Measurements from ENCODE around the gene KCNF1. TPM values are rescaled to one million over a fixed set of nuclear protein-coding genes. Genes with fewer than 3 reads are reported as not detected.

Gene KCNF1
- total and polyA plus RNA-seq, 10 of the 15 experiments (the other 5 are each of a cell fraction or from before 2014, with no cell fraction given) = not detected

GRCh38 chr2:10934308-10934978 is 22.7 kb downstream of the KCNF1 start:
- Histone ChIP-seq H3K27ac (ENCODE audit: control insufficient read depth, insufficient read depth) (no peak overlapping the region), H4K20me1 (ENCODE audit: control insufficient read depth, insufficient read depth) (no peaks in the 10 kb centered on the region), H3K36me3 (ENCODE audit: control insufficient read depth in 2 of 2, insufficient read depth in 2 of 2, low read length in 1 of 2) (no peaks in the 10 kb centered on the region), H3K4me3 (no peak overlapping the region), H2AFZ (ENCODE audit: control insufficient read depth, low read depth, low read length) (no peak overlapping the region), H3K79me2 (ENCODE audit: control insufficient read depth, insufficient read depth, low read length) (no peaks in the 10 kb centered on the region), H3K4me1 (ENCODE audit: control insufficient read depth, insufficient read depth, low read length) (no peaks in the 10 kb centered on the region), H3K27me3 (replicated peaks in 1 of 2; ENCODE audit: control insufficient read depth in 2 of 2, insufficient read depth in 2 of 2, low read length in 1 of 2) (peaks cover 0 to 4% of the 10 kb centered on the region in 2 experiments; a peak in 2 of 4 replicates), H3K4me2 (ENCODE audit: control insufficient read depth, insufficient read depth) (no peak overlapping the region), H3K9ac (ENCODE audit: control insufficient read depth, insufficient read depth, low read length) (no peak overlapping the region), H3K9me3 (replicated peaks; ENCODE audit: control insufficient read depth, insufficient read depth, low read length) (peaks cover 2% of the 10 kb centered on the region; the same call in 2 of the 3 replicates)
- ChIA-PET CTCF (interaction anchor here (0.9 kb wide), 1 partner anchor 102 kb away, joined by 4 read pairs; no protein-coding TSS in a partner anchor), RAD21 (ENCODE audit: unreplicated experiment) (no interaction called here), POLR2A (no interaction called here), SMC1A (ENCODE audit: uncharacterized antibody, unreplicated experiment) (no interaction called here)
- intact Hi-C loops (cut with micrococcal nuclease; ENCODE audit: unreplicated experiment) (no loop called here), in situ Hi-C loops (cut with MboI) (no loop called here)
- ATAC-seq (no peak), DNase-seq (ENCODE audit: low read depth, low spot score) (no peak), FAIRE-seq (no peak)
- 34% methylated on average over 7 of the region's 7 CpGs for WGBS (ENCODE audit: insufficient coverage, insufficient replicate concordance, low lambda C conversion rate, missing lambda C conversion rate)
- TF ChIP-seq, protein P1, sequence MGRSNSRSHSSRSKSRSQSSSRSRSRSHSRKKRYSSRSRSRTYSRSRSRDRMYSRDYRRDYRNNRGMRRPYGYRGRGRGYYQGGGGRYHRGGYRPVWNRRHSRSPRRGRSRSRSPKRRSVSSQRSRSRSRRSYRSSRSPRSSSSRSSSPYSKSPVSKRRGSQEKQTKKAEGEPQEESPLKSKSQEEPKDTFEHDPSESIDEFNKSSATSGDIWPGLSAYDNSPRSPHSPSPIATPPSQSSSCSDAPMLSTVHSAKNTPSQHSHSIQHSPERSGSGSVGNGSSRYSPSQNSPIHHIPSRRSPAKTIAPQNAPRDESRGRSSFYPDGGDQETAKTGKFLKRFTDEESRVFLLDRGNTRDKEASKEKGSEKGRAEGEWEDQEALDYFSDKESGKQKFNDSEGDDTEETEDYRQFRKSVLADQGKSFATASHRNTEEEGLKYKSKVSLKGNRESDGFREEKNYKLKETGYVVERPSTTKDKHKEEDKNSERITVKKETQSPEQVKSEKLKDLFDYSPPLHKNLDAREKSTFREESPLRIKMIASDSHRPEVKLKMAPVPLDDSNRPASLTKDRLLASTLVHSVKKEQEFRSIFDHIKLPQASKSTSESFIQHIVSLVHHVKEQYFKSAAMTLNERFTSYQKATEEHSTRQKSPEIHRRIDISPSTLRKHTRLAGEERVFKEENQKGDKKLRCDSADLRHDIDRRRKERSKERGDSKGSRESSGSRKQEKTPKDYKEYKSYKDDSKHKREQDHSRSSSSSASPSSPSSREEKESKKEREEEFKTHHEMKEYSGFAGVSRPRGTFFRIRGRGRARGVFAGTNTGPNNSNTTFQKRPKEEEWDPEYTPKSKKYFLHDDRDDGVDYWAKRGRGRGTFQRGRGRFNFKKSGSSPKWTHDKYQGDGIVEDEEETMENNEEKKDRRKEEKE (IDR thresholded peaks at IDR 0.05) = no peak
- TF ChIP-seq BCL11A (IDR thresholded peaks at IDR 0.05; ENCODE audit: low read depth, low read length) = no peak
- TF ChIP-seq, protein P2, sequence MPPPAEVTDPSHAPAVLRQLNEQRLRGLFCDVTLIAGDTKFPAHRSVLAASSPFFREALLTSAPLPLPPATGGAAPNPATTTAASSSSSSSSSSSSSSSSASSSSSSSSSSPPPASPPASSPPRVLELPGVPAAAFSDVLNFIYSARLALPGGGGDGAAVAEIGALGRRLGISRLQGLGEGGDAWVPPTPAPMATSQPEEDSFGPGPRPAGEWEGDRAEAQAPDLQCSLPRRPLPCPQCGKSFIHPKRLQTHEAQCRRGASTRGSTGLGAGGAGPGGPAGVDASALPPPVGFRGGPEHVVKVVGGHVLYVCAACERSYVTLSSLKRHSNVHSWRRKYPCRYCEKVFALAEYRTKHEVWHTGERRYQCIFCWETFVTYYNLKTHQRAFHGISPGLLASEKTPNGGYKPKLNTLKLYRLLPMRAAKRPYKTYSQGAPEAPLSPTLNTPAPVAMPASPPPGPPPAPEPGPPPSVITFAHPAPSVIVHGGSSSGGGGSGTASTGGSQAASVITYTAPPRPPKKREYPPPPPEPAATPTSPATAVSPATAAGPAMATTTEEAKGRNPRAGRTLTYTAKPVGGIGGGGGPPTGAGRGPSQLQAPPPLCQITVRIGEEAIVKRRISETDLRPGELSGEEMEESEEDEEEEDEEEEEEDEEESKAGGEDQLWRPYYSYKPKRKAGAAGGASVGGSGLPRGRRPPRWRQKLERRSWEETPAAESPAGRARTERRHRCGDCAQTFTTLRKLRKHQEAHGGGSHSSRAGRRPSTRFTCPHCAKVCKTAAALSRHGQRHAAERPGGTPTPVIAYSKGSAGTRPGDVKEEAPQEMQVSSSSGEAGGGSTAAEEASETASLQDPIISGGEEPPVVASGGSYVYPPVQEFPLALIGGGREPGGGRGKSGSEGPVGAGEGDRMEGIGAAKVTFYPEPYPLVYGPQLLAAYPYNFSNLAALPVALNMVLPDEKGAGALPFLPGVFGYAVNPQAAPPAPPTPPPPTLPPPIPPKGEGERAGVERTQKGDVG (CRISPR knock-in tag; IDR thresholded peaks at IDR 0.05) = no peak
- TF ChIP-seq BRCA1 (IDR thresholded peaks at IDR 0.05; ENCODE audit: low read depth, low read length) = no peak
- TF ChIP-seq PAX8 (IDR thresholded peaks at IDR 0.05) = no peak
- TF ChIP-seq MEF2B (IDR thresholded peaks at IDR 0.05; ENCODE audit: partially characterized antibody, poor library complexity, severe bottlenecking) = no peak
- TF ChIP-seq ZBED1 (IDR thresholded peaks at IDR 0.05; ENCODE audit: borderline replicate concordance) = no peak
- no peak for TF ChIP-seq LARP7 (IDR thresholded peaks at IDR 0.05)
- TF ChIP-seq, protein P3, sequence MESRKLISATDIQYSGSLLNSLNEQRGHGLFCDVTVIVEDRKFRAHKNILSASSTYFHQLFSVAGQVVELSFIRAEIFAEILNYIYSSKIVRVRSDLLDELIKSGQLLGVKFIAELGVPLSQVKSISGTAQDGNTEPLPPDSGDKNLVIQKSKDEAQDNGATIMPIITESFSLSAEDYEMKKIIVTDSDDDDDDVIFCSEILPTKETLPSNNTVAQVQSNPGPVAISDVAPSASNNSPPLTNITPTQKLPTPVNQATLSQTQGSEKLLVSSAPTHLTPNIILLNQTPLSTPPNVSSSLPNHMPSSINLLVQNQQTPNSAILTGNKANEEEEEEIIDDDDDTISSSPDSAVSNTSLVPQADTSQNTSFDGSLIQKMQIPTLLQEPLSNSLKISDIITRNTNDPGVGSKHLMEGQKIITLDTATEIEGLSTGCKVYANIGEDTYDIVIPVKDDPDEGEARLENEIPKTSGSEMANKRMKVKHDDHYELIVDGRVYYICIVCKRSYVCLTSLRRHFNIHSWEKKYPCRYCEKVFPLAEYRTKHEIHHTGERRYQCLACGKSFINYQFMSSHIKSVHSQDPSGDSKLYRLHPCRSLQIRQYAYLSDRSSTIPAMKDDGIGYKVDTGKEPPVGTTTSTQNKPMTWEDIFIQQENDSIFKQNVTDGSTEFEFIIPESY (IDR thresholded peaks at IDR 0.05) = no peak
- TF ChIP-seq NR2C2 (IDR thresholded peaks at IDR 0.05; ENCODE audit: borderline replicate concordance, control insufficient read depth, insufficient read length, low read depth) = no peak
- TF ChIP-seq MTA2 (IDR thresholded peaks at IDR 0.05; ENCODE audit: low read depth) = no peak
- no peak for TF ChIP-seq CBFB (IDR thresholded peaks at IDR 0.05; ENCODE audit: low read depth)
- TF ChIP-seq MTA3 (IDR thresholded peaks at IDR 0.05; ENCODE audit: borderline replicate concordance, low read length) = no peak
- TF ChIP-seq ZNF274 (IDR thresholded peaks at IDR 0.05; ENCODE audit: insufficient read depth, insufficient read length) = no peak
- TF ChIP-seq, protein P4, sequence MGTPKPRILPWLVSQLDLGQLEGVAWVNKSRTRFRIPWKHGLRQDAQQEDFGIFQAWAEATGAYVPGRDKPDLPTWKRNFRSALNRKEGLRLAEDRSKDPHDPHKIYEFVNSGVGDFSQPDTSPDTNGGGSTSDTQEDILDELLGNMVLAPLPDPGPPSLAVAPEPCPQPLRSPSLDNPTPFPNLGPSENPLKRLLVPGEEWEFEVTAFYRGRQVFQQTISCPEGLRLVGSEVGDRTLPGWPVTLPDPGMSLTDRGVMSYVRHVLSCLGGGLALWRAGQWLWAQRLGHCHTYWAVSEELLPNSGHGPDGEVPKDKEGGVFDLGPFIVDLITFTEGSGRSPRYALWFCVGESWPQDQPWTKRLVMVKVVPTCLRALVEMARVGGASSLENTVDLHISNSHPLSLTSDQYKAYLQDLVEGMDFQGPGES (IDR thresholded peaks at IDR 0.05) = no peak
- BruUV-seq (replicated peaks) = no TSS peak
